ENCODE data around the gene YIPF5. TPM values are rescaled to one million over a fixed set of nuclear protein-coding genes. Genes with fewer than 3 reads are reported as not detected.

The YIPF5 gene
- total and polyA plus RNA-seq, 2 donors (not counting 3 experiments of a cell fraction or from before 2014, with no cell fraction given) = 73.7 to 78.7 TPM

- Histone ChIP-seq H3K79me2 (ENCODE audit: control insufficient read depth, insufficient read depth, low read length) (no peaks in the 10 kb centered on the region), H3K9ac (replicated peaks; ENCODE audit: extremely low read depth, insufficient read depth, low read length) (no peak overlapping the region), H3K9me1 (replicated peaks; ENCODE audit: control insufficient read depth, extremely low read depth, insufficient read depth, low read length) (no peaks in the 10 kb centered on the region), H3K9me3 (replicated peaks; ENCODE audit: control insufficient read depth, insufficient read depth, low read length) (no peaks in the 10 kb centered on the region), H4K20me1 (replicated peaks; ENCODE audit: control insufficient read depth, extremely low read depth, insufficient read depth, low read length) (no peaks in the 10 kb centered on the region), H3K4me3 (replicated peaks in 1 of 3; ENCODE audit: insufficient read depth in 1 of 3, low read depth in 1 of 3, low read length in 3 of 3) (no peak overlapping the region), H3K27me3 (ENCODE audit: control insufficient read depth in 2 of 2, insufficient read depth in 2 of 2, low read length in 2 of 2) (no peaks in the 10 kb centered on the region), H3K36me3 (ENCODE audit: control insufficient read depth in 2 of 2, extremely low read depth in 1 of 2, insufficient read depth in 2 of 2, low read length in 2 of 2) (no peaks in the 10 kb centered on the region), H2AFZ (ENCODE audit: low read depth, low read length) (no peak overlapping the region), H3K4me2 (ENCODE audit: insufficient read depth, low read length) (no peak overlapping the region), H3K4me1 (ENCODE audit: control insufficient read depth, extremely low read depth, insufficient read depth, low read length) (no peaks in the 10 kb centered on the region), H3K27ac (ENCODE audit: insufficient read depth, low read depth, low read length) (no peak overlapping the region)
- dilution Hi-C loops (cut with MboI; ENCODE audit: extremely low pct_ligation_motif_present, low sequenced_read_pairs) = no loop called here
- ChIA-PET POLR2A (interaction anchor here (0.5 kb wide), 1 partner anchor 35 kb away, joined by 5 read pairs; no protein-coding TSS in a partner anchor), CTCF (interaction anchor here (1.0 to 1.3 kb wide), 2 partner anchors 9 to 14 kb away, joined by 3 to 6 read pairs; no protein-coding TSS in a partner anchor)
- TF ChIP-seq JUN (IDR thresholded peaks at IDR 0.05; ENCODE audit: borderline replicate concordance, insufficient read depth, insufficient read length, low read depth) (no peak), MAX (IDR thresholded peaks at IDR 0.05; ENCODE audit: insufficient read depth, insufficient read length) (no peak), POLR2AphosphoS5 (IDR thresholded peaks at IDR 0.05; ENCODE audit: insufficient read depth, low read depth, low read length) (no peak), GATA2 (IDR thresholded peaks at IDR 0.05; ENCODE audit: insufficient read depth, insufficient read length, low read depth, low read length) (no peak), MYC (IDR thresholded peaks at IDR 0.05; ENCODE audit: low read depth, low read length) (no peak), FOS (IDR thresholded peaks at IDR 0.05; ENCODE audit: borderline replicate concordance, insufficient read depth, low read length) (no peak), EZH2 (IDR thresholded peaks at IDR 0.05; ENCODE audit: borderline replicate concordance, low read depth, low read length, severe bottlenecking) (no peak)
- no peak for DNase-seq (ENCODE audit: low read depth, low spot score)
- intact Hi-C loops (cut with micrococcal nuclease) = no loop called here
- FAIRE-seq = no peak
- no TSS peak for BruUV-seq (replicated peaks)
Observed at GRCh38 chr5:144128844-144129243, 41.6 kb downstream of the YIPF5 start.

- peaks cover 8% of the 10 kb centered on the region for H3K4me1 ChIP-seq (ENCODE audit: control insufficient read depth, extremely low read depth, insufficient read depth, low read length)
- no peak overlapping the region for H3K27ac ChIP-seq (ENCODE audit: insufficient read depth, low read depth, low read length)
- no peak overlapping the region for H3K4me2 ChIP-seq (ENCODE audit: insufficient read depth, low read length)
- ChIA-PET POLR2A (no interaction called here), CTCF (interaction anchor here (1.3 kb wide), 1 partner anchor 15 kb away, joined by 4 read pairs; no protein-coding TSS in a partner anchor)
- TF ChIP-seq MAX (IDR thresholded peaks at IDR 0.05; ENCODE audit: insufficient read depth, insufficient read length) (no peak), POLR2A (IDR thresholded peaks at IDR 0.05; ENCODE audit: low read depth, low read length) (no peak), FOS (IDR thresholded peaks at IDR 0.05; ENCODE audit: borderline replicate concordance, insufficient read depth, low read length) (no peak), CTCF (IDR thresholded peaks at IDR 0.05; ENCODE audit: extremely low read depth in 1 of 2, insufficient read depth in 1 of 2, low read depth in 1 of 2, low read length in 2 of 2) (no peak), JUN (IDR thresholded peaks at IDR 0.05; ENCODE audit: borderline replicate concordance, insufficient read depth, insufficient read length, low read depth) (no peak), MYC (IDR thresholded peaks at IDR 0.05; ENCODE audit: low read depth, low read length) (no peak), GATA2 (IDR thresholded peaks at IDR 0.05; ENCODE audit: insufficient read depth, insufficient read length, low read depth, low read length) (no peak), POLR2AphosphoS5 (IDR thresholded peaks at IDR 0.05; ENCODE audit: insufficient read depth, low read depth, low read length) (no peak), EZH2 (IDR thresholded peaks at IDR 0.05; ENCODE audit: borderline replicate concordance, low read depth, low read length, severe bottlenecking) (no peak)
- no peaks in the 10 kb centered on the region for H4K20me1 ChIP-seq (replicated peaks; ENCODE audit: control insufficient read depth, extremely low read depth, insufficient read depth, low read length)
- no peak for FAIRE-seq
- no peaks in the 10 kb centered on the region for H3K36me3 ChIP-seq (ENCODE audit: control insufficient read depth in 2 of 2, extremely low read depth in 1 of 2, insufficient read depth in 2 of 2, low read length in 2 of 2)
- no peaks in the 10 kb centered on the region for H3K79me2 ChIP-seq (ENCODE audit: control insufficient read depth, insufficient read depth, low read length)
- H3K9ac ChIP-seq (replicated peaks; ENCODE audit: extremely low read depth, insufficient read depth, low read length) = no peak overlapping the region
- DNase-seq (ENCODE audit: low read depth, low spot score) = no peak
- no peaks in the 10 kb centered on the region for H3K27me3 ChIP-seq (ENCODE audit: control insufficient read depth in 2 of 2, insufficient read depth in 2 of 2, low read length in 2 of 2)
- H3K4me3 ChIP-seq (replicated peaks in 1 of 3; ENCODE audit: insufficient read depth in 1 of 3, low read depth in 1 of 3, low read length in 3 of 3) = no peak overlapping the region
- no peaks in the 10 kb centered on the region for H3K9me1 ChIP-seq (replicated peaks; ENCODE audit: control insufficient read depth, extremely low read depth, insufficient read depth, low read length)
- no TSS peak for BruUV-seq (replicated peaks)
- H2AFZ ChIP-seq (ENCODE audit: low read depth, low read length) = no peak overlapping the region
- intact Hi-C loops (cut with micrococcal nuclease) = no loop called here
- dilution Hi-C loops (cut with MboI; ENCODE audit: extremely low pct_ligation_motif_present, low sequenced_read_pairs) = no loop called here
- no peaks in the 10 kb centered on the region for H3K9me3 ChIP-seq (replicated peaks; ENCODE audit: control insufficient read depth, insufficient read depth, low read length)
Observed at GRCh38 chr5:144126707-144127106, 43.8 kb downstream of the YIPF5 start.
